B cell (primary cell): ENCODE results near the gene PARD3B. TPM values are rescaled to one million over a fixed set of nuclear protein-coding genes. Genes with fewer than 3 reads are reported as not detected.

ENCODE experiments used
- ATAC-seq: fragments of 200-7000 bp; cut with Tn5 transposase; one replicate; pipeline ENCODE4 v1.10.0; 2021; ENCODE audit warnings: low read depth, mild to moderate bottlenecking, moderate number of reproducible peaks, moderate library complexity
- CTCF ChIA-PET: fragments of 350-600 bp; sonication (Branson Sonifier 250); formaldehyde crosslinking; loops from one replicate; lab custom pipeline; 2021; ENCODE audit warnings: antibody characterized with exemption, inconsistent platforms; lab: Charles Lee
- POLR2A ChIA-PET: fragments of 350-600 bp; sonication (Branson Sonifier 250); formaldehyde crosslinking; loops from one replicate; lab custom pipeline; 2021; ENCODE audit warnings: antibody characterized with exemption; lab: Charles Lee
- DNase-seq: peaks from one replicate; pipeline ENCODE4 v3.0.0; 2013
- H2AFZ ChIP-seq: 2 replicates; pipeline ENCODE4 v1.6.1; 2012; ENCODE audit warnings: mild to moderate bottlenecking, low read depth, low read length; ENCODE audit not compliant: insufficient read depth, poor library complexity, severe bottlenecking
- H3K27ac ChIP-seq, 2 donors: 1 replicate in 1 of 2; 2 replicates in 1 of 2; pipeline ENCODE4 v1.5.1; 2012 to 2013; ENCODE audit warnings: low read length in 2 of 2, mild to moderate bottlenecking in 2 of 2, moderate library complexity in 1 of 2
- H3K27me3 ChIP-seq, 4 experiments: fragments of 200-600 bp in 1 of 4; sonication (generic) in 1 of 4; replicated peaks in 1 of 4; 1 replicate in 2 of 4; 2 replicates in 2 of 4; pipeline versions ENCODE4 v1.6.1 to v1.7.0; 2013 to 2016; ENCODE audit warnings: low read length in 3 of 4, mild to moderate bottlenecking in 2 of 4, mixed read lengths in 1 of 4, moderate library complexity in 1 of 4; ENCODE audit not compliant: insufficient read depth in 4 of 4, control insufficient read depth in 3 of 4; ENCODE audit errors: control extremely low read depth in 1 of 4
- H3K36me3 ChIP-seq, 2 experiments: replicated peaks in 1 of 2; 1 replicate in 1 of 2; 2 replicates in 1 of 2; pipeline versions ENCODE4 v1.6.1 to v1.7.1; 2013; ENCODE audit warnings: low read length in 1 of 2; ENCODE audit not compliant: insufficient read depth in 2 of 2, control insufficient read depth in 1 of 2; ENCODE audit errors: control extremely low read depth in 1 of 2, extremely low read depth in 1 of 2
- H3K4me1 ChIP-seq, 2 donors: fragments of 200-600 bp in 1 of 2; sonication (generic) in 1 of 2; 1 replicate in 1 of 2; 2 replicates in 1 of 2; pipeline versions ENCODE4 v1.5.1 to v1.6.1; 2013 to 2017; ENCODE audit warnings: low read length in 2 of 2; ENCODE audit not compliant: control insufficient read depth in 2 of 2, insufficient read depth in 2 of 2
- H3K4me2 ChIP-seq: replicated peaks from 2 replicates; pipeline ENCODE3; 2012; ENCODE audit warnings: mild to moderate bottlenecking, low read depth, low read length; ENCODE audit not compliant: poor library complexity, severe bottlenecking
- H3K4me3 ChIP-seq, 5 experiments: fragments of 200-600 bp in 1 of 5; sonication (generic) in 1 of 5; 1 replicate in 3 of 5; 2 replicates in 2 of 5; pipeline versions ENCODE4 v1.5.1 to v1.7.0; 2011 to 2016; ENCODE audit warnings: low read length in 4 of 5, mild to moderate bottlenecking in 4 of 5, low read depth in 2 of 5, control low read depth in 1 of 5, moderate library complexity in 1 of 5; ENCODE audit not compliant: insufficient read depth in 1 of 5; ENCODE audit errors: control extremely low read depth in 1 of 5, extremely low read depth in 1 of 5
- H3K79me2 ChIP-seq: fragments of 200-600 bp; sonication (generic); one replicate; pipeline ENCODE4 v1.6.0; 2016; ENCODE audit warnings: low read length; ENCODE audit not compliant: control insufficient read depth, insufficient read depth
- H3K9ac ChIP-seq: fragments of 200-600 bp; sonication (generic); 2 replicates; pipeline ENCODE4 v1.6.1; 2017; ENCODE audit warnings: mild to moderate bottlenecking, low read length, moderate library complexity
- H3K9me3 ChIP-seq, 3 donors: one replicate each; pipeline versions ENCODE4 v1.6.1 to v1.7.1; 2013; ENCODE audit warnings: low read length in 2 of 3; ENCODE audit not compliant: control insufficient read depth in 2 of 3, insufficient read depth in 1 of 3; ENCODE audit errors: control extremely low read depth in 1 of 3
- H4K20me1 ChIP-seq: 2 replicates; pipeline ENCODE4 v1.6.0; 2012; ENCODE audit warnings: mild to moderate bottlenecking, low read length; ENCODE audit not compliant: insufficient read depth, control insufficient read depth, poor library complexity, severe bottlenecking
- H3K27ac Mint-ChIP-seq: one replicate; pipeline ENCODE4 v1.8.0; 2021; ENCODE audit warnings: mixed read lengths
- H3K27me3 Mint-ChIP-seq: one replicate; pipeline ENCODE4 v1.8.0; 2021; ENCODE audit warnings: mixed read lengths
- H3K4me1 Mint-ChIP-seq: one replicate; pipeline ENCODE4 v1.8.0; 2021; ENCODE audit warnings: mixed read lengths
- H3K4me3 Mint-ChIP-seq: one replicate; pipeline ENCODE4 v1.8.0; 2021; ENCODE audit warnings: mixed read lengths
- H3K9me3 Mint-ChIP-seq: one replicate; pipeline ENCODE4 v1.8.0; 2022; ENCODE audit warnings: mixed read lengths; ENCODE audit not compliant: insufficient read depth
- CTCF ChIP-seq: fragments of 200-600 bp; IDR thresholded peaks from one replicate; pipeline ENCODE4 v1.8.0; 2022; ENCODE audit warnings: antibody characterized with exemption, mild to moderate bottlenecking
- EZH2 ChIP-seq: IDR thresholded peaks from 2 replicates; pipeline ENCODE4 v1.6.1; 2012; ENCODE audit warnings: borderline replicate concordance, low read depth, mild to moderate bottlenecking, moderate library complexity, low read length; ENCODE audit not compliant: insufficient read depth, poor library complexity, severe bottlenecking
- WGBS: methylation state at CpG from one replicate; pipeline ENCODE4 v1.1.5; 2013; ENCODE audit warnings: missing lambda C conversion rate; ENCODE audit not compliant: insufficient coverage; 5-methylcytosine and 5-hydroxymethylcytosine counted together
- intact Hi-C: fragments of 100-400 bp; cut with micrococcal nuclease; formaldehyde crosslinking; loops from one replicate; pipeline ENCODE4 v1.10.0; 2022
- polyA plus RNA-seq: library from polyadenylated mRNA; depleted of rRNA; stranded (reverse); fragments of >200 nt; gene quantifications from 2 replicates; pipeline ENCODE4 v1.2.3, GENCODE V29; 2012
- total RNA-seq, 2 donors: library from RNA; stranded (reverse); fragments of 120-200 nt in 1 of 2; gene quantifications; 1 replicate in 1 of 2; 2 replicates in 1 of 2; pipeline versions ENCODE4 v1.2.3 to v1.2.4, GENCODE V29; 2013 to 2022

Gene PARD3B
- total and polyA plus RNA-seq, 2 donors (not counting 1 experiment from before 2014, with no cell fraction given) = not detected

DNA sequence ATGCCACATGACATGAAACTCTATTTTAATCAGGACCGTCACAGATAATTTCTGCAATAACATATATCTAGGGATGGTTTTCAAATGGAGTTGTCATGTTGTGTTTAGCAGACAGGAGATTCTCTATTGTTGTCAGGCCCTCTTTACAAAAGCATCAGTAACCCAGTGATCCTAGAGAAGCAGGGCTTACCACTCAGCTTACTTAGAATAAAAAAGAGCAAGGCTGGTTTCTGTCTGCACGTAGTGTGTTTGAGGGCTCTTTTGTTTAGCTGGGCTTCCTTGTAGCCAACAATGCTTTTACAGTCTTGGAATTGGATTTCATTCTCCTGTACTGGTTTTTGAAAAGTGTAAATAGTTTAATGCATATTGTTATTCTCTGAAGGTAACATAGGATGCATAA lies 926.5 kb downstream of the PARD3B start:
- Histone ChIP-seq H2AFZ (no peak overlapping the region), H3K79me2 (no peaks in the 10 kb centered on the region), H3K9me3 (no peaks in the 10 kb centered on the region), H4K20me1 (no peaks in the 10 kb centered on the region), H3K27ac (no peak overlapping the region), H3K4me1 (no peaks in the 10 kb centered on the region), H3K9ac (no peak overlapping the region), H3K36me3 (no peaks in the 10 kb centered on the region), H3K4me3 (no peak overlapping the region), H3K4me2 (no peak overlapping the region), H3K27me3 (no peaks in the 10 kb centered on the region)
- Mint-ChIP-seq H3K9me3 (no peaks in the 10 kb centered on the region), H3K4me3 (no peak overlapping the region), H3K27me3 (peaks cover 4% of the 10 kb centered on the region), H3K4me1 (no peaks in the 10 kb centered on the region), H3K27ac (no peak overlapping the region)
- CTCF ChIA-PET = no interaction called here
- TF ChIP-seq CTCF (no peak), EZH2 (no peak)
- intact Hi-C loops = no loop called here
- POLR2A ChIA-PET = no interaction called here
- WGBS = no CpG with 5 or more reads among the region's 2 CpGs
- DNase-seq (no peak), ATAC-seq (no peak)

- no peaks in the 10 kb centered on the region for H3K79me2 ChIP-seq
- H3K27ac Mint-ChIP-seq = no peak overlapping the region
- no peaks in the 10 kb centered on the region for H3K4me1 Mint-ChIP-seq
- peaks cover 4% of the 10 kb centered on the region for H3K27me3 Mint-ChIP-seq
- no peak overlapping the region for H3K9ac ChIP-seq
- no peak overlapping the region for H2AFZ ChIP-seq
- no peak overlapping the region for H3K4me3 Mint-ChIP-seq
- DNase-seq = no peak
- no peaks in the 10 kb centered on the region for H3K9me3 ChIP-seq
- ChIA-PET POLR2A (no interaction called here), CTCF (interaction anchor here (0.7 kb wide), 1 partner anchor 91 kb away, joined by 4 read pairs; no protein-coding TSS in a partner anchor)
- no peak overlapping the region for H3K27ac ChIP-seq
- no peaks in the 10 kb centered on the region for H3K27me3 ChIP-seq
- ATAC-seq = no peak
- H3K4me3 ChIP-seq = no peak overlapping the region
- no peaks in the 10 kb centered on the region for H4K20me1 ChIP-seq
- intact Hi-C loops = no loop called here
- no peak for TF ChIP-seq CTCF
- no peak overlapping the region for H3K4me2 ChIP-seq
- no peaks in the 10 kb centered on the region for H3K36me3 ChIP-seq
- no peaks in the 10 kb centered on the region for H3K9me3 Mint-ChIP-seq
- no peaks in the 10 kb centered on the region for H3K4me1 ChIP-seq
- no CpG with 5 or more reads among the region's 3 CpGs for WGBS
Observed at GRCh38 chr2:205473791-205474190, 928.5 kb downstream of the PARD3B start.
